Measurements from ENCODE around the gene ATP2B3.

ATP2B3 gene

DNA sequence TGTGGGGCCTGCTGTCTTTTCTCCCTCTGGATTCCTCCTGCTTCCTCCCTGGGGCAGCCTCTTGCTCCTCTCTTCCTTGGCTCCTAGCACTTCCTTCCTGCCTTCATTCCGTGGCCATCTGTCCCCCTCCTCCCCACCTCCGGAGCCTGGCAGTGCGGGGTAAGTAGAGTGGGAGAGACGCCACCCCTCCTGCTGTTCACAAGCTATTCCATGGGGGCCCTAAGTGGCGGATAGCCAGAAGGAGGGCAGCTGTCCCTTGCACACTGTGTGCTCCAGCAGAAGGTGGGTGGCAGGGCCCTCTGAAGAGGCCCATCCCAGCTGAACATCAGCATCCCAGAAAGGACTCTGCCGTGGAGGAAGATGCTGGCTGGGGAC lies 54.1 kb downstream of the ATP2B3 start:
- Histone ChIP-seq H3K36me3 (ENCODE audit: insufficient read depth) (no peaks in the 10 kb centered on the region), H3K79me2 (ENCODE audit: insufficient read depth, low read depth) (no peaks in the 10 kb centered on the region), H4K20me1 (ENCODE audit: insufficient read depth) (no peaks in the 10 kb centered on the region), H3K27ac (no peak overlapping the region), H3K4me3 (IDR thresholded peaks at IDR 0.05; ENCODE audit: insufficient read depth, low read depth, low read length) (no peak overlapping the region), H3K27me3 (ENCODE audit: insufficient read depth, low read depth) (peaks cover 47% of the 10 kb centered on the region; the same call in 1 of the 2 replicates), H2AFZ (ENCODE audit: low read depth) (no peak overlapping the region), H3K4me1 (ENCODE audit: low read depth, poor library complexity, severe bottlenecking) (no peaks in the 10 kb centered on the region), H3K9ac (no peak overlapping the region), H3K4me2 (no peak overlapping the region)
- TF ChIP-seq, protein P1, sequence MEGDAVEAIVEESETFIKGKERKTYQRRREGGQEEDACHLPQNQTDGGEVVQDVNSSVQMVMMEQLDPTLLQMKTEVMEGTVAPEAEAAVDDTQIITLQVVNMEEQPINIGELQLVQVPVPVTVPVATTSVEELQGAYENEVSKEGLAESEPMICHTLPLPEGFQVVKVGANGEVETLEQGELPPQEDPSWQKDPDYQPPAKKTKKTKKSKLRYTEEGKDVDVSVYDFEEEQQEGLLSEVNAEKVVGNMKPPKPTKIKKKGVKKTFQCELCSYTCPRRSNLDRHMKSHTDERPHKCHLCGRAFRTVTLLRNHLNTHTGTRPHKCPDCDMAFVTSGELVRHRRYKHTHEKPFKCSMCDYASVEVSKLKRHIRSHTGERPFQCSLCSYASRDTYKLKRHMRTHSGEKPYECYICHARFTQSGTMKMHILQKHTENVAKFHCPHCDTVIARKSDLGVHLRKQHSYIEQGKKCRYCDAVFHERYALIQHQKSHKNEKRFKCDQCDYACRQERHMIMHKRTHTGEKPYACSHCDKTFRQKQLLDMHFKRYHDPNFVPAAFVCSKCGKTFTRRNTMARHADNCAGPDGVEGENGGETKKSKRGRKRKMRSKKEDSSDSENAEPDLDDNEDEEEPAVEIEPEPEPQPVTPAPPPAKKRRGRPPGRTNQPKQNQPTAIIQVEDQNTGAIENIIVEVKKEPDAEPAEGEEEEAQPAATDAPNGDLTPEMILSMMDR (conservative IDR thresholded peaks at IDR 0.05; ENCODE audit: low read depth, low read length) = no peak

GRCh38 chrX:153572601-153573000 lies 55.2 kb downstream of the ATP2B3 start:
- H3K27ac ChIP-seq = no peak overlapping the region
- H3K36me3 ChIP-seq (ENCODE audit: insufficient read depth) = no peaks in the 10 kb centered on the region
- no peak overlapping the region for H2AFZ ChIP-seq (ENCODE audit: low read depth)
- no peak overlapping the region for H3K9ac ChIP-seq
- TF ChIP-seq, protein P1 (conservative IDR thresholded peaks at IDR 0.05; ENCODE audit: low read depth, low read length) = no peak
- H3K4me1 ChIP-seq (ENCODE audit: low read depth, poor library complexity, severe bottlenecking) = no peaks in the 10 kb centered on the region
- H3K4me2 ChIP-seq = no peak overlapping the region
- no peaks in the 10 kb centered on the region for H3K79me2 ChIP-seq (ENCODE audit: insufficient read depth, low read depth)
- H4K20me1 ChIP-seq (ENCODE audit: insufficient read depth) = no peaks in the 10 kb centered on the region
- peaks cover 47% of the 10 kb centered on the region; the same call in 1 of the 2 replicates for H3K27me3 ChIP-seq (ENCODE audit: insufficient read depth, low read depth)
- no peak overlapping the region for H3K4me3 ChIP-seq (IDR thresholded peaks at IDR 0.05; ENCODE audit: insufficient read depth, low read depth, low read length)

DNA sequence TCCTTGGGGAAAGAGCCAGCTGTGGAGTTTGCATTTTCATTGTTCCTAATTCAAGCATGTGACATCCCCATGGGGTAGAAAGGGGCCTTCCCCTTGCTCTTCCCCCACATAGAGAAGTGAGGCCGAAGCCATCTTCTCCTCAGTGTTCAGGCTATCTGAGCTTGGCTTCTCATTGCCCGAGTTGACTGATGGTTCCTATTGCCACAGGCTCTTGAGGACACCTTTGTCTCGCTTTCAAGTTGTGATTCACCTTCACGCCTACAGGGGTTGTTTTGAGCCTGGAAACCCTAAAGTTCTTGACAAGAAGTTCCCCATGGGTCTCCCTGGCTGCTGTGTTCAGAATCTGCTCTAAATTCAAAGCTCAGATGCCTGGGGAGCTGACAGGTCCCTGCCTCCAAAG lies 56.5 kb downstream of the ATP2B3 start:
- Histone ChIP-seq H3K27me3 (ENCODE audit: insufficient read depth, low read depth) (peaks cover 45% of the 10 kb centered on the region; the same call in 1 of the 2 replicates), H3K4me3 (IDR thresholded peaks at IDR 0.05; ENCODE audit: insufficient read depth, low read depth, low read length) (no peak overlapping the region), H4K20me1 (ENCODE audit: insufficient read depth) (no peaks in the 10 kb centered on the region), H3K4me1 (ENCODE audit: low read depth, poor library complexity, severe bottlenecking) (no peaks in the 10 kb centered on the region), H3K79me2 (ENCODE audit: insufficient read depth, low read depth) (no peaks in the 10 kb centered on the region), H3K27ac (no peak overlapping the region), H3K36me3 (ENCODE audit: insufficient read depth) (no peaks in the 10 kb centered on the region), H3K4me2 (no peak overlapping the region), H3K9ac (no peak overlapping the region), H2AFZ (ENCODE audit: low read depth) (no peak overlapping the region)
- TF ChIP-seq, protein P1 (conservative IDR thresholded peaks at IDR 0.05; ENCODE audit: low read depth, low read length) = no peak

GRCh38 chrX:153576239-153576870 lies 58.9 kb downstream of the ATP2B3 start:
- no peaks in the 10 kb centered on the region for H3K79me2 ChIP-seq (ENCODE audit: insufficient read depth, low read depth)
- peaks cover 42% of the 10 kb centered on the region; the same call in 1 of the 2 replicates for H3K27me3 ChIP-seq (ENCODE audit: insufficient read depth, low read depth)
- H3K36me3 ChIP-seq (ENCODE audit: insufficient read depth) = no peaks in the 10 kb centered on the region
- H3K9ac ChIP-seq = no peak overlapping the region
- H3K4me3 ChIP-seq (IDR thresholded peaks at IDR 0.05; ENCODE audit: insufficient read depth, low read depth, low read length) = no peak overlapping the region
- no peak overlapping the region for H2AFZ ChIP-seq (ENCODE audit: low read depth)
- TF ChIP-seq, protein P1 (conservative IDR thresholded peaks at IDR 0.05; ENCODE audit: low read depth, low read length) = no peak
- no peak overlapping the region for H3K27ac ChIP-seq
- no peaks in the 10 kb centered on the region for H3K4me1 ChIP-seq (ENCODE audit: low read depth, poor library complexity, severe bottlenecking)
- H3K4me2 ChIP-seq = no peak overlapping the region
- no peaks in the 10 kb centered on the region for H4K20me1 ChIP-seq (ENCODE audit: insufficient read depth)

Data from KMS-11 (cell line).